Mucosa of descending colon (tissue), 3 donors: ENCODE results near the gene PKN2. TPM values are rescaled to one million over a fixed set of nuclear protein-coding genes. Genes with fewer than 3 reads are reported as not detected.

Experiments used
- ATAC-seq: fragments of 200-7000 bp; cut with Tn5 transposase; one replicate; pipeline ENCODE4 v1.9.1; 2020; ENCODE audit warnings: mild to moderate bottlenecking, moderate library complexity
- DNase-seq, 3 donors: peaks; one replicate each; pipeline ENCODE4 v3.0.0-alpha.2; 2020
- H3K36me3 ChIP-seq: fragments of 200-600 bp; one replicate; pipeline ENCODE4 v1.8.0; 2021; ENCODE audit warnings: low read depth, mild to moderate bottlenecking
- H3K4me1 ChIP-seq: fragments of 200-600 bp; one replicate; pipeline ENCODE4 v1.8.0; 2021; ENCODE audit warnings: low read depth, mild to moderate bottlenecking
- H3K4me3 ChIP-seq: fragments of 200-600 bp; one replicate; pipeline ENCODE4 v1.8.0; 2021; ENCODE audit warnings: mild to moderate bottlenecking
- H3K9me3 ChIP-seq: fragments of 200-600 bp; one replicate; pipeline ENCODE4 v1.8.0; 2021; ENCODE audit warnings: mild to moderate bottlenecking
- intact Hi-C, 2 donors: fragments of 100-400 bp; cut with DNase I in 1 of 2; cut with micrococcal nuclease in 1 of 2; formaldehyde crosslinking; loops; one replicate each; pipeline versions ENCODE4 v1.11.0 to v1.11.1; 2022; cut with DNase I, micrococcal nuclease
- total RNA-seq, 3 donors: library from RNA; stranded (reverse); fragmentation: NEBNext Ultra II Directional in 2 of 3; extraction: Animal tissue kit (Norgen Biotek cat#: 25700) in 2 of 3; gene quantifications; one replicate each; pipeline versions ENCODE4 v1.2.1 to v1.2.4, GENCODE V29; 2021 to 2023
- TF ChIP-seq, protein P1 (sequence below): fragments of 200-600 bp; IDR thresholded peaks from one replicate; pipeline ENCODE4 v1.8.0; 2022; ENCODE audit warnings: antibody characterized with exemption, mild to moderate bottlenecking
- donor health status: DM: no; HTN: no; CAD: no; lungs with moderate emphysema.
- donor health status: DM: no; HTN: no; CAD: no.
- donor health status: DM: no; HTN: yes; CAD: no.

The PKN2 gene
- total RNA-seq, 3 donors from 2014 or later: 54.6 to 81.9 (median 58.0) TPM

GRCh38 chr1:88647249-88647645 lies 36.8 kb upstream of the PKN2 start:
- intact Hi-C loops: no loop called here
- no peak overlapping the region for H3K4me3 ChIP-seq
- no peaks in the 10 kb centered on the region for H3K36me3 ChIP-seq
- TF ChIP-seq, protein P1, sequence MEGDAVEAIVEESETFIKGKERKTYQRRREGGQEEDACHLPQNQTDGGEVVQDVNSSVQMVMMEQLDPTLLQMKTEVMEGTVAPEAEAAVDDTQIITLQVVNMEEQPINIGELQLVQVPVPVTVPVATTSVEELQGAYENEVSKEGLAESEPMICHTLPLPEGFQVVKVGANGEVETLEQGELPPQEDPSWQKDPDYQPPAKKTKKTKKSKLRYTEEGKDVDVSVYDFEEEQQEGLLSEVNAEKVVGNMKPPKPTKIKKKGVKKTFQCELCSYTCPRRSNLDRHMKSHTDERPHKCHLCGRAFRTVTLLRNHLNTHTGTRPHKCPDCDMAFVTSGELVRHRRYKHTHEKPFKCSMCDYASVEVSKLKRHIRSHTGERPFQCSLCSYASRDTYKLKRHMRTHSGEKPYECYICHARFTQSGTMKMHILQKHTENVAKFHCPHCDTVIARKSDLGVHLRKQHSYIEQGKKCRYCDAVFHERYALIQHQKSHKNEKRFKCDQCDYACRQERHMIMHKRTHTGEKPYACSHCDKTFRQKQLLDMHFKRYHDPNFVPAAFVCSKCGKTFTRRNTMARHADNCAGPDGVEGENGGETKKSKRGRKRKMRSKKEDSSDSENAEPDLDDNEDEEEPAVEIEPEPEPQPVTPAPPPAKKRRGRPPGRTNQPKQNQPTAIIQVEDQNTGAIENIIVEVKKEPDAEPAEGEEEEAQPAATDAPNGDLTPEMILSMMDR: no peak
- ATAC-seq (peak; percentile 60), DNase-seq (no peak)
- no peaks in the 10 kb centered on the region for H3K9me3 ChIP-seq
- no peaks in the 10 kb centered on the region for H3K4me1 ChIP-seq

DNA sequence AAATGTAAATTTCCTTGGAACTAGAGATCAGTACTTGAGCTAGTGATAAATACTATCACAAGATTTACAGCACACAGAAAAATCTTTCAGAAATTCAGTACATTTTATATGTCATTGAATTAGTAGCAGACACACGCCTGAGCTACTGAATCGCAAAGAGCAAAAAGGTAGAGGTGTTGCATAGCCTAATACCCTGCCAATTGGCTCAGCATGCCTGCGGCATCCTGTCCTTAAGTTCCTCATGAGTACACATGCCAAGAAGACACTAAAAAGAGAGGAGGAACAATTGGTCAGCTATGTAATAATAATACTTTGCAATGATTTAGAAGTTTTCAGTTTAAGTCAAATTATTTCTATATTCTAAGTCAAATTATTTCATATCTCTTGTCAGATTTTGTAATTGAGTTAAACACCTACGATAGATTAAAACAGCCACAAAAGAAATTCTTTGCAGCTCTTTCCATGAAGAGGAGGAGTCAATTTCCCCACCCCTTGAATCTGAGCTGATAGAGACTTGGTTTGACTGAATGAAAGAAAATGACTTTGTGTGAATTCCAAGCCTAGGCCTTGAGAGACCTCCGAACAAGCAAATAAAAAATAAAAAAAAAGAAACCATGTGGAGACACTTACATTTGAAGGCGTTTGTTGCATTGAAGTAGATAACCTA lies 36.2 kb upstream of the PKN2 start:
- TF ChIP-seq, protein P1: no peak
- no peak overlapping the region for H3K4me3 ChIP-seq
- DNase-seq: no peak
- H3K9me3 ChIP-seq: no peaks in the 10 kb centered on the region
- intact Hi-C loops: no loop called here
- H3K4me1 ChIP-seq: no peaks in the 10 kb centered on the region
- no peak for ATAC-seq
- no peaks in the 10 kb centered on the region for H3K36me3 ChIP-seq

- no peaks in the 10 kb centered on the region for H3K4me1 ChIP-seq
- H3K4me3 ChIP-seq: no peak overlapping the region
- no peaks in the 10 kb centered on the region for H3K36me3 ChIP-seq
- ATAC-seq (no peak), DNase-seq (no peak)
- TF ChIP-seq, protein P1: no peak
- intact Hi-C loops: no loop called here
- H3K9me3 ChIP-seq: no peaks in the 10 kb centered on the region
Observed at GRCh38 chr1:88648706-88649105, 35.4 kb upstream of the PKN2 start.

DNA sequence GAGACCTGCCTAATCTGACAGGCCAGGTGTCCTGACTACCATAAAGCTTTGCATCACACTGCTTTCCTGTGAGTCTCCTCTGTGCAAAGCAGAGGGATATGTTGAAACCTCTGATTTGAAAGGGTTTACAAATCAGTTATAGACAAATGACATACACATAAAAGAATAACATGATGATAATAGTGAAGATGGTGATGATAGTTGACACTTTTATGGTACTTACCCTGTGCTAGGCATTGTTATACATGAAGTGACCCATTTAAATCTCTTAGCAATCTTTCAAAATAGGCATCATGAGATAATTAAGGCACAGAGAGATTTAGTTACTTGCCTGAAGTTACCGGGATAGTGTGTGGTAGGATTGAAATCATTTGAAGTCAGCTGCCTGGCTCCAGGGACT lies 34.1 kb upstream of the PKN2 start:
- H3K9me3 ChIP-seq: no peaks in the 10 kb centered on the region
- no peak overlapping the region for H3K4me3 ChIP-seq
- H3K4me1 ChIP-seq: no peaks in the 10 kb centered on the region
- intact Hi-C loops: no loop called here
- no peak for DNase-seq
- no peaks in the 10 kb centered on the region for H3K36me3 ChIP-seq
- TF ChIP-seq, protein P1: no peak
- ATAC-seq: no peak

DNA sequence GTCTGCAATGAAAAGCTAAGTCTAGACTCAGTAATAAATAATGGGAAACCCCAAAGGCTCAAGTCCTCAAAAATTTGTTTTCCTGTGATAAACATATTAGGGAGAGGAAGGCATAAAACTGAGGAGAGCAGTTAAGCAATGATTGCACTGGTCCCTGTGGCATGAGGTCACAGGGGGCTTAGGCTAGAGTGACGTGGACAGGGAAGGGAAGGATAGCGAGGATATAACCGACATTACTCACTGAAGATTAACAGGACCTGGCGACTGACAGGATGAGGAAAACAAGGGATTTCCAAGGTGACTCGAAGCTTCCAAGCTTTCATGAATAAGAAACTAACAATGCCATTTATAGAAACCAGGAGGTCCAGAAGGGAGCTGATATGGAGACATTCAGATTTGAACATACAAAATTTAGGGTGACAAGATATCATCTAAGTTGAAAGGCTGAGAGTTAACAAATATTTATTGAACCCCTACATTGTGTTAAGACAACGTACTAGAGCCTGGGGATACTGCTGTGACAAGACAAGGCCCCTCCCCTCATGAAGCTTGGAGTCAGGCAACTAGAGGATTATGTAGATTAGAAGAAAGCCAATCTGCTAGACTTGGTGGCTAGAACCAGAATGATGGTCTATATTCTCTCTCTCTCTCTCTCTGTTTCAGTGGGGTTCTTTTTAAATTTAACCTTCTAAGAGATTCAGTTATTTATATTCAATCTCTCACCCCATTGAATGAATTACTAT lies 33.2 kb upstream of the PKN2 start:
- intact Hi-C loops: no loop called here
- Histone ChIP-seq H3K4me3 (no peak overlapping the region), H3K4me1 (no peaks in the 10 kb centered on the region), H3K36me3 (no peaks in the 10 kb centered on the region), H3K9me3 (no peaks in the 10 kb centered on the region)
- no peak for ATAC-seq
- no peak for DNase-seq
- TF ChIP-seq, protein P1: no peak
